ENCODE measurements around the gene OR52A5. TPM values are rescaled to one million over a fixed set of nuclear protein-coding genes. Genes with fewer than 3 reads are reported as not detected.

OR52A5 gene
- polyA plus RNA-seq, 1 of the 3 experiments (the other 2 are of a cell fraction): not detected

DNA sequence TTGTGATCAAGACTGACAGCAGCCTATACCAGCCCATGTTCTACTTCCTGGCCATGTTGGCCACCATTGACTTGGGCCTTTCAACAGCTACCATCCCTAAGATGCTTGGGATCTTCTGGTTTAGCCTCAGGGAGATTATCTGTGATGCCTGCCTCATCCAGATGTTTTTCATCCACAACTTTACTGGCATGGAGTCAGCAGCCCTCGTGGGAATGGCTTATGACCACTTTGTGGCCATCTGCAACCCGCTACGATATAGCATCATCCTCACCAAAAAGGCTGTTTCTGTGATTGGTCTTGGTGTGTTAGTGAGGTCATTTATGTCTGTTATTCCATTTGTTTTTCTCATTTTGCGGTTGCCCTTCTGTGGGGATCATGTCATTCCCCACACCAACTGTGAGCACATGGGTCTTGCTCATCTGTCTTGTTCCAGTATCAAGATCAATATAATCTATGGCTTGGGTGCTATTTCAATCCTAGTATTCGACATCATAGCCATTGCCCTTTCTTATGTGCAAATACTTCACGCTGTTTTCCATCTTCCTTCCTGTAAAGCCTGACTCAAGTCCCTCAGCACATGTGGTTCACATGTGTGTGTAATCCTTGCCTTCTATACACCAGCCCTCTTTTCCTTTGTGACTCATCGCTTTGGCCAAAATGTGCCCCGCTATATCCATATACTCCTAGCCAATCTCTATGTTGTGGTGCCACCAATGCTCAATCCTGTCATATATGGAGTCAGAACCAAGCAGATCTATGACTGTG, 45.2 kb downstream of the OR52A5 start:
- Histone ChIP-seq H3K4me2 (no peak overlapping the region), H4K20me1 (ENCODE audit: insufficient read depth) (no peaks in the 10 kb centered on the region), H3K9me2 (no peaks in the 10 kb centered on the region), H2AFZ (ENCODE audit: low read depth) (no peak overlapping the region), H3K9ac (no peak overlapping the region), H3K9me3 (no peaks in the 10 kb centered on the region), H3F3A (replicated peaks; ENCODE audit: insufficient read depth) (no peaks in the 10 kb centered on the region), H3K27ac (ENCODE audit: low read depth in 2 of 2, low read length in 1 of 2) (no peak overlapping the region), H3K4me3 (ENCODE audit: low read depth in 2 of 2, low read length in 1 of 2) (no peak overlapping the region), H3K27me3 (ENCODE audit: insufficient read depth) (no peaks in the 10 kb centered on the region), H3K79me2 (ENCODE audit: insufficient read depth) (no peaks in the 10 kb centered on the region), H3K4me1 (ENCODE audit: control insufficient read depth in 1 of 2, insufficient read depth in 2 of 2, low read depth in 1 of 2, low read length in 1 of 2) (no peaks in the 10 kb centered on the region), H3K36me3 (replicated peaks in 1 of 2; ENCODE audit: control insufficient read depth in 1 of 2, insufficient read depth in 2 of 2, low read length in 1 of 2) (no peaks in the 10 kb centered on the region)
- no peak for DNase-seq
- POLR2A ChIA-PET: no interaction called here
- 3% methylated on average over 8 of the region's 8 CpGs for WGBS (ENCODE audit: low lambda C conversion rate)
- TF ChIP-seq RAD21 (IDR thresholded peaks at IDR 0.05; ENCODE audit: low read length): no peak
- TF ChIP-seq, protein P1, sequence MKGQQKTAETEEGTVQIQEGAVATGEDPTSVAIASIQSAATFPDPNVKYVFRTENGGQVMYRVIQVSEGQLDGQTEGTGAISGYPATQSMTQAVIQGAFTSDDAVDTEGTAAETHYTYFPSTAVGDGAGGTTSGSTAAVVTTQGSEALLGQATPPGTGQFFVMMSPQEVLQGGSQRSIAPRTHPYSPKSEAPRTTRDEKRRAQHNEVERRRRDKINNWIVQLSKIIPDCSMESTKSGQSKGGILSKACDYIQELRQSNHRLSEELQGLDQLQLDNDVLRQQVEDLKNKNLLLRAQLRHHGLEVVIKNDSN (IDR thresholded peaks at IDR 0.05; ENCODE audit: borderline replicate concordance, low read depth): no peak
- TF ChIP-seq ELF1 (IDR thresholded peaks at IDR 0.05): no peak
- TF ChIP-seq TEAD4 (IDR thresholded peaks at IDR 0.05; ENCODE audit: borderline replicate concordance, insufficient read depth): no peak
- TF ChIP-seq NRF1 (IDR thresholded peaks at IDR 0.05; ENCODE audit: low read depth, low read length): no peak
- TF ChIP-seq NFIC (IDR thresholded peaks at IDR 0.05; ENCODE audit: borderline replicate concordance): no peak
- no peak for TF ChIP-seq USF2 (IDR thresholded peaks at IDR 0.05; ENCODE audit: borderline replicate concordance, low read depth, low read length)
- no peak for TF ChIP-seq IRF3 (IDR thresholded peaks at IDR 0.05; ENCODE audit: low read depth, low read length)
- no peak for TF ChIP-seq POLR2AphosphoS5 (IDR thresholded peaks at IDR 0.05; ENCODE audit: low read depth, low read length)
- no peak for TF ChIP-seq SIN3A (IDR thresholded peaks at IDR 0.05; ENCODE audit: borderline replicate concordance, low read depth, low read length)
- TF ChIP-seq GABPA (IDR thresholded peaks at IDR 0.05; ENCODE audit: low read depth): no peak
- TF ChIP-seq TCF12 (IDR thresholded peaks at IDR 0.05): no peak
- no peak for TF ChIP-seq SMC3 (IDR thresholded peaks at IDR 0.05; ENCODE audit: low read depth, low read length)
- TF ChIP-seq RCOR1 (IDR thresholded peaks at IDR 0.05; ENCODE audit: low read length): no peak
- TF ChIP-seq RXRA (IDR thresholded peaks at IDR 0.05; ENCODE audit: borderline replicate concordance, low read depth): no peak
- CTCF ChIA-PET: no interaction called here

GRCh38 chr11:5090668-5091067, 47.5 kb downstream of the OR52A5 start:
- Histone ChIP-seq H4K20me1 (ENCODE audit: insufficient read depth) (no peaks in the 10 kb centered on the region), H3K9ac (no peak overlapping the region), H3K4me3 (ENCODE audit: low read depth in 2 of 2, low read length in 1 of 2) (no peak overlapping the region), H3K9me2 (no peaks in the 10 kb centered on the region), H3K27me3 (ENCODE audit: insufficient read depth) (no peaks in the 10 kb centered on the region; the same call in 1 of the 2 replicates), H3F3A (replicated peaks; ENCODE audit: insufficient read depth) (no peaks in the 10 kb centered on the region), H3K36me3 (replicated peaks in 1 of 2; ENCODE audit: control insufficient read depth in 1 of 2, insufficient read depth in 2 of 2, low read length in 1 of 2) (no peaks in the 10 kb centered on the region), H2AFZ (ENCODE audit: low read depth) (no peak overlapping the region), H3K79me2 (ENCODE audit: insufficient read depth) (no peaks in the 10 kb centered on the region), H3K9me3 (no peaks in the 10 kb centered on the region), H3K4me1 (ENCODE audit: control insufficient read depth in 1 of 2, insufficient read depth in 2 of 2, low read depth in 1 of 2, low read length in 1 of 2) (no peaks in the 10 kb centered on the region), H3K27ac (ENCODE audit: low read depth in 2 of 2, low read length in 1 of 2) (no peak overlapping the region), H3K4me2 (no peak overlapping the region)
- ChIA-PET CTCF (no interaction called here), POLR2A (no interaction called here)
- TF ChIP-seq SMC3 (IDR thresholded peaks at IDR 0.05; ENCODE audit: low read depth, low read length): no peak
- TF ChIP-seq NFIC (IDR thresholded peaks at IDR 0.05; ENCODE audit: borderline replicate concordance): no peak
- no peak for TF ChIP-seq TEAD4 (IDR thresholded peaks at IDR 0.05; ENCODE audit: borderline replicate concordance, insufficient read depth)
- TF ChIP-seq GATA2 (CRISPR knock-in tag; IDR thresholded peaks at IDR 0.05): no peak
- TF ChIP-seq, protein P2, sequence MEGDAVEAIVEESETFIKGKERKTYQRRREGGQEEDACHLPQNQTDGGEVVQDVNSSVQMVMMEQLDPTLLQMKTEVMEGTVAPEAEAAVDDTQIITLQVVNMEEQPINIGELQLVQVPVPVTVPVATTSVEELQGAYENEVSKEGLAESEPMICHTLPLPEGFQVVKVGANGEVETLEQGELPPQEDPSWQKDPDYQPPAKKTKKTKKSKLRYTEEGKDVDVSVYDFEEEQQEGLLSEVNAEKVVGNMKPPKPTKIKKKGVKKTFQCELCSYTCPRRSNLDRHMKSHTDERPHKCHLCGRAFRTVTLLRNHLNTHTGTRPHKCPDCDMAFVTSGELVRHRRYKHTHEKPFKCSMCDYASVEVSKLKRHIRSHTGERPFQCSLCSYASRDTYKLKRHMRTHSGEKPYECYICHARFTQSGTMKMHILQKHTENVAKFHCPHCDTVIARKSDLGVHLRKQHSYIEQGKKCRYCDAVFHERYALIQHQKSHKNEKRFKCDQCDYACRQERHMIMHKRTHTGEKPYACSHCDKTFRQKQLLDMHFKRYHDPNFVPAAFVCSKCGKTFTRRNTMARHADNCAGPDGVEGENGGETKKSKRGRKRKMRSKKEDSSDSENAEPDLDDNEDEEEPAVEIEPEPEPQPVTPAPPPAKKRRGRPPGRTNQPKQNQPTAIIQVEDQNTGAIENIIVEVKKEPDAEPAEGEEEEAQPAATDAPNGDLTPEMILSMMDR (IDR thresholded peaks at IDR 0.05): no peak
- no peak for TF ChIP-seq USF2 (IDR thresholded peaks at IDR 0.05; ENCODE audit: borderline replicate concordance, low read depth, low read length)
- no peak for TF ChIP-seq CHD2 (IDR thresholded peaks at IDR 0.05; ENCODE audit: low read length, partially characterized antibody)
- TF ChIP-seq, protein P3, sequence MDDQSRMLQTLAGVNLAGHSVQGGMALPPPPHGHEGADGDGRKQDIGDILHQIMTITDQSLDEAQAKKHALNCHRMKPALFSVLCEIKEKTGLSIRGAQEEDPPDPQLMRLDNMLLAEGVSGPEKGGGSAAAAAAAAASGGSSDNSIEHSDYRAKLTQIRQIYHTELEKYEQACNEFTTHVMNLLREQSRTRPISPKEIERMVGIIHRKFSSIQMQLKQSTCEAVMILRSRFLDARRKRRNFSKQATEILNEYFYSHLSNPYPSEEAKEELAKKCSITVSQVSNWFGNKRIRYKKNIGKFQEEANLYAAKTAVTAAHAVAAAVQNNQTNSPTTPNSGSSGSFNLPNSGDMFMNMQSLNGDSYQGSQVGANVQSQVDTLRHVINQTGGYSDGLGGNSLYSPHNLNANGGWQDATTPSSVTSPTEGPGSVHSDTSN (IDR thresholded peaks at IDR 0.05): no peak
- TF ChIP-seq ELF1 (IDR thresholded peaks at IDR 0.05): no peak
- no peak for DNase-seq
- 10% methylated on average over 1 of the region's 1 CpG for WGBS (ENCODE audit: low lambda C conversion rate)

All from SK-N-SH (cell line).